NCI-H748 (cell line): ENCODE data around the gene TNNI3.
"Not testable (repeated sequence)": the region's sequence is repeated elsewhere in the genome, so short reads cannot be mapped to it uniquely, and the experiment has no call there.

Source experiments
- DNase-seq: peaks from one replicate; lab custom pipeline; 2025; ENCODE audit not compliant: unreplicated experiment; lab: John Stamatoyannopoulos, UW

The TNNI3 gene

GRCh38 chr19:55173186-55173713 is 15.7 kb upstream of the TNNI3 start:
- no peak for DNase-seq

- DNase-seq, result no peak
Observed at GRCh38 chr19:55172741-55173140, 15.2 kb upstream of the TNNI3 start.

GRCh38 chr19:55172318-55172717 is 14.8 kb upstream of the TNNI3 start:
- not testable (repeated sequence) for DNase-seq

GRCh38 chr19:55171440-55171839 is 13.9 kb upstream of the TNNI3 start:
- DNase-seq, result no peak

GRCh38 chr19:55169136-55169535 is 11.6 kb upstream of the TNNI3 start:
- DNase-seq, result no peak

GRCh38 chr19:55166530-55167268 is 9.2 kb upstream of the TNNI3 start, which contains the start of gene DNAAF3:
Gene DNAAF3 (minus strand): TSS chr19:55166613. CDS start chr19:55166413, 200 bp downstream.
- peak; percentile 99 for DNase-seq

- DNase-seq, result peak; percentile 94
Observed at GRCh38 chr19:55165952-55166529, 8.5 kb upstream of the TNNI3 start.

GRCh38 chr19:55161571-55162322 is 4.2 kb upstream of the TNNI3 start:
- DNase-seq, result no peak

GRCh38 chr19:55160986-55161365 is 3.4 kb upstream of the TNNI3 start:
- no peak for DNase-seq

GRCh38 chr19:55160128-55160985 is 2.8 kb upstream of the TNNI3 start:
- DNase-seq, result peak; percentile 95

GRCh38 chr19:55158848-55159749 is 1.6 kb upstream of the TNNI3 start:
- no peak for DNase-seq

GRCh38 chr19:55158423-55158822 is 891 bp upstream of the TNNI3 start:
- DNase-seq, result no peak

GRCh38 chr19:55156202-55157063 is 1.1 kb downstream of the TNNI3 start:
- peak; percentile 99 for DNase-seq

GRCh38 chr19:55155784-55156183 is 1.7 kb downstream of the TNNI3 start:
- DNase-seq, result not testable (repeated sequence)

GRCh38 chr19:55153652-55154264 is 3.8 kb downstream of the TNNI3 start:
- no peak for DNase-seq

- DNase-seq, result no peak
Observed at GRCh38 chr19:55152017-55152416, 5.5 kb downstream of the TNNI3 start.

GRCh38 chr19:55149078-55150003 is 8.2 kb downstream of the TNNI3 start, which contains the start of gene TNNT1:
Gene TNNT1 (minus strand): TSS chr19:55149206. CDS start chr19:55147157, 2,049 bp downstream.
- no peak for DNase-seq
